Body of pancreas (tissue), 4 donors: ENCODE measurements around the gene TBX1.

Experiments used
- POLR2A ChIP-seq, 3 donors: fragments of 450-650 bp; IDR thresholded peaks; one replicate each; pipeline ENCODE4 v1.6.1; 2016; ENCODE audit warnings: antibody characterized with exemption in 3 of 3, mild to moderate bottlenecking in 2 of 3
- TF ChIP-seq, protein P1 (sequence below), 7 experiments: fragments of 450-650 bp in 4 of 7; fragments of 200-600 bp in 3 of 7; sonication (generic) in 3 of 7; IDR thresholded peaks; one replicate each; pipeline ENCODE4 v1.5.1; 2016 to 2019; ENCODE audit warnings: antibody characterized with exemption in 7 of 7

- TF ChIP-seq, protein P1, sequence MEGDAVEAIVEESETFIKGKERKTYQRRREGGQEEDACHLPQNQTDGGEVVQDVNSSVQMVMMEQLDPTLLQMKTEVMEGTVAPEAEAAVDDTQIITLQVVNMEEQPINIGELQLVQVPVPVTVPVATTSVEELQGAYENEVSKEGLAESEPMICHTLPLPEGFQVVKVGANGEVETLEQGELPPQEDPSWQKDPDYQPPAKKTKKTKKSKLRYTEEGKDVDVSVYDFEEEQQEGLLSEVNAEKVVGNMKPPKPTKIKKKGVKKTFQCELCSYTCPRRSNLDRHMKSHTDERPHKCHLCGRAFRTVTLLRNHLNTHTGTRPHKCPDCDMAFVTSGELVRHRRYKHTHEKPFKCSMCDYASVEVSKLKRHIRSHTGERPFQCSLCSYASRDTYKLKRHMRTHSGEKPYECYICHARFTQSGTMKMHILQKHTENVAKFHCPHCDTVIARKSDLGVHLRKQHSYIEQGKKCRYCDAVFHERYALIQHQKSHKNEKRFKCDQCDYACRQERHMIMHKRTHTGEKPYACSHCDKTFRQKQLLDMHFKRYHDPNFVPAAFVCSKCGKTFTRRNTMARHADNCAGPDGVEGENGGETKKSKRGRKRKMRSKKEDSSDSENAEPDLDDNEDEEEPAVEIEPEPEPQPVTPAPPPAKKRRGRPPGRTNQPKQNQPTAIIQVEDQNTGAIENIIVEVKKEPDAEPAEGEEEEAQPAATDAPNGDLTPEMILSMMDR (IDR thresholded peaks at IDR 0.05), result no peak
- no peak for TF ChIP-seq POLR2A (IDR thresholded peaks at IDR 0.05)
These were observed 45.2 kb upstream of the TBX1 start for GRCh38 chr22:19715188-19715930.
